Breast epithelium (tissue), 4 donors: Measurements from ENCODE around the gene ATP1A2. TPM values are rescaled to one million over a fixed set of nuclear protein-coding genes. Genes with fewer than 3 reads are reported as not detected.
A peak's percentile ranks its signal among the peaks of the same experiment; 100 is the strongest.

Source experiments
- DNase-seq, 2 donors: peaks; one replicate each; pipeline ENCODE4 v3.0.0-alpha.2; 2019; ENCODE audit warnings: low spot score in 2 of 2
- H3K27ac ChIP-seq, 2 donors: fragments of 200-600 bp; sonication (generic) in 1 of 2; one replicate each; pipeline ENCODE4 v1.5.1; 2016 to 2019; ENCODE audit warnings: mild to moderate bottlenecking in 1 of 2
- H3K27me3 ChIP-seq, 2 donors: fragments of 200-600 bp; sonication (generic) in 1 of 2; one replicate each; pipeline versions ENCODE4 v1.5.1 to v1.6.0; 2017 to 2019; ENCODE audit warnings: control low read depth in 1 of 2, mild to moderate bottlenecking in 1 of 2
- H3K36me3 ChIP-seq: fragments of 200-600 bp; one replicate; pipeline ENCODE4 v1.5.1; 2019
- H3K4me1 ChIP-seq, 2 donors: fragments of 200-600 bp; sonication (generic); one replicate each; pipeline ENCODE4 v1.5.1; 2016 to 2019; ENCODE audit warnings: control low read depth in 1 of 2
- H3K4me3 ChIP-seq, 3 donors: fragments of 200-600 bp; sonication (generic); 1 replicate in 2 of 3; 2 replicates in 1 of 3; pipeline ENCODE4 v1.5.1; 2016 to 2019; ENCODE audit warnings: mild to moderate bottlenecking in 3 of 3, moderate library complexity in 2 of 3
- H3K9me3 ChIP-seq, 2 donors: fragments of 200-600 bp; sonication (generic) in 1 of 2; one replicate each; pipeline ENCODE4 v1.5.1; 2016 to 2019; ENCODE audit warnings: control low read depth in 1 of 2
- CTCF ChIP-seq, 3 donors: fragments of 450-650 bp; IDR thresholded peaks; one replicate each; pipeline ENCODE4 v1.5.1; 2016 to 2017; ENCODE audit warnings: antibody characterized with exemption in 3 of 3, mild to moderate bottlenecking in 3 of 3, moderate library complexity in 3 of 3
- POLR2A ChIP-seq: fragments of 450-650 bp; IDR thresholded peaks from one replicate; pipeline ENCODE4 v1.6.1; 2016; ENCODE audit warnings: antibody characterized with exemption, mild to moderate bottlenecking, moderate library complexity
- POLR2AphosphoS5 ChIP-seq, 3 donors: sonication (generic); formaldehyde crosslinking; IDR thresholded peaks; one replicate each; pipeline ENCODE4 v1.6.1; 2017; ENCODE audit warnings: antibody characterized with exemption in 3 of 3
- intact Hi-C: fragments of 100-400 bp; cut with DNase I; formaldehyde crosslinking; loops from one replicate; pipeline ENCODE4 v1.15.1; 2023; ENCODE audit warnings: low total_unique reads
- total RNA-seq, 3 donors: library from RNA; depleted of rRNA; stranded (reverse); fragments of >200 nt; gene quantifications; one replicate each; pipeline ENCODE4 v1.1.0, GENCODE V29; 2016

Gene ATP1A2
- total RNA-seq, 3 donors from 2014 or later = 3.9 to 229 (median 6.4) TPM

GRCh38 chr1:160117300-160117699 lies 1.7 kb downstream of the ATP1A2 start:
- intact Hi-C loops = no loop called here
- Histone ChIP-seq H3K36me3 (no peaks in the 10 kb centered on the region), H3K27ac (no peak overlapping the region), H3K4me3 (peak overlapping the region in 1 of 3 donors; percentile 18), H3K9me3 (no peaks in the 10 kb centered on the region), H3K4me1 (no peaks in the 10 kb centered on the region), H3K27me3 (no peaks in the 10 kb centered on the region)
- TF ChIP-seq CTCF (IDR thresholded peaks at IDR 0.05) = no peak
- TF ChIP-seq POLR2A = no peak
- no peak for TF ChIP-seq POLR2AphosphoS5 (IDR thresholded peaks at IDR 0.05)
- no peak for DNase-seq

GRCh38 chr1:160117709-160118183 lies 2.2 kb downstream of the ATP1A2 start:
- Histone ChIP-seq H3K4me1 (no peaks in the 10 kb centered on the region), H3K4me3 (peak overlapping the region in 1 of 3 donors; percentile 2), H3K36me3 (no peaks in the 10 kb centered on the region), H3K9me3 (no peaks in the 10 kb centered on the region), H3K27ac (no peak overlapping the region), H3K27me3 (no peaks in the 10 kb centered on the region)
- intact Hi-C loops = no loop called here
- no peak for DNase-seq
- TF ChIP-seq POLR2A (no peak), POLR2AphosphoS5 (IDR thresholded peaks at IDR 0.05) (no peak), CTCF (IDR thresholded peaks at IDR 0.05) (no peak)

GRCh38 chr1:160118928-160119327 lies 3.4 kb downstream of the ATP1A2 start:
- H3K4me1 ChIP-seq = no peaks in the 10 kb centered on the region
- TF ChIP-seq POLR2AphosphoS5 (IDR thresholded peaks at IDR 0.05) (no peak), POLR2A (no peak), CTCF (IDR thresholded peaks at IDR 0.05) (no peak)
- no peak overlapping the region for H3K27ac ChIP-seq

GRCh38 chr1:160120797-160121196 lies 5.2 kb downstream of the ATP1A2 start:
- intact Hi-C loops = no loop called here
- Histone ChIP-seq H3K36me3 (no peaks in the 10 kb centered on the region), H3K9me3 (no peaks in the 10 kb centered on the region), H3K27me3 (no peaks in the 10 kb centered on the region), H3K4me3 (no peak overlapping the region), H3K4me1 (no peaks in the 10 kb centered on the region), H3K27ac (no peak overlapping the region)
- DNase-seq = no peak
- TF ChIP-seq POLR2A (no peak), POLR2AphosphoS5 (IDR thresholded peaks at IDR 0.05) (no peak), CTCF (IDR thresholded peaks at IDR 0.05) (no peak)

More at GRCh38 chr1:160118928-160119327, 3.4 kb downstream of the ATP1A2 start:
- no peaks in the 10 kb centered on the region for H3K9me3 ChIP-seq
- H3K27me3 ChIP-seq = no peaks in the 10 kb centered on the region
- no peaks in the 10 kb centered on the region for H3K36me3 ChIP-seq
- H3K4me3 ChIP-seq = no peak overlapping the region
- intact Hi-C loops = no loop called here
- DNase-seq = no peak

- no peak for DNase-seq
- Histone ChIP-seq H3K27ac (no peak overlapping the region), H3K27me3 (no peaks in the 10 kb centered on the region), H3K4me3 (no peak overlapping the region), H3K36me3 (no peaks in the 10 kb centered on the region), H3K4me1 (no peaks in the 10 kb centered on the region), H3K9me3 (no peaks in the 10 kb centered on the region)
- intact Hi-C loops = no loop called here
- TF ChIP-seq POLR2AphosphoS5 (IDR thresholded peaks at IDR 0.05) (no peak), CTCF (IDR thresholded peaks at IDR 0.05) (no peak)
Measured at GRCh38 chr1:160121388-160121787, 5.8 kb downstream of the ATP1A2 start.
